Uterus (tissue), 2 donors: ENCODE data around the gene IER5.

Experiments
- POLR2A ChIP-seq, 2 donors: fragments of 450-650 bp; IDR thresholded peaks; one replicate each; pipeline ENCODE4 v1.6.1; 2016; ENCODE audit warnings: antibody characterized with exemption in 2 of 2, mild to moderate bottlenecking in 1 of 2, moderate library complexity in 1 of 2
- TF ChIP-seq, protein P1 (sequence below), 4 experiments: fragments of 200-600 bp in 2 of 4; fragments of 450-650 bp in 2 of 4; sonication (generic) in 2 of 4; IDR thresholded peaks; one replicate each; pipeline ENCODE4 v1.5.1; 2016 to 2019; ENCODE audit warnings: antibody characterized with exemption in 4 of 4, mild to moderate bottlenecking in 2 of 4, moderate library complexity in 1 of 4

GRCh38 chr1:181044449-181044966 lies 44.0 kb upstream of the IER5 start:
- TF ChIP-seq, protein P1, sequence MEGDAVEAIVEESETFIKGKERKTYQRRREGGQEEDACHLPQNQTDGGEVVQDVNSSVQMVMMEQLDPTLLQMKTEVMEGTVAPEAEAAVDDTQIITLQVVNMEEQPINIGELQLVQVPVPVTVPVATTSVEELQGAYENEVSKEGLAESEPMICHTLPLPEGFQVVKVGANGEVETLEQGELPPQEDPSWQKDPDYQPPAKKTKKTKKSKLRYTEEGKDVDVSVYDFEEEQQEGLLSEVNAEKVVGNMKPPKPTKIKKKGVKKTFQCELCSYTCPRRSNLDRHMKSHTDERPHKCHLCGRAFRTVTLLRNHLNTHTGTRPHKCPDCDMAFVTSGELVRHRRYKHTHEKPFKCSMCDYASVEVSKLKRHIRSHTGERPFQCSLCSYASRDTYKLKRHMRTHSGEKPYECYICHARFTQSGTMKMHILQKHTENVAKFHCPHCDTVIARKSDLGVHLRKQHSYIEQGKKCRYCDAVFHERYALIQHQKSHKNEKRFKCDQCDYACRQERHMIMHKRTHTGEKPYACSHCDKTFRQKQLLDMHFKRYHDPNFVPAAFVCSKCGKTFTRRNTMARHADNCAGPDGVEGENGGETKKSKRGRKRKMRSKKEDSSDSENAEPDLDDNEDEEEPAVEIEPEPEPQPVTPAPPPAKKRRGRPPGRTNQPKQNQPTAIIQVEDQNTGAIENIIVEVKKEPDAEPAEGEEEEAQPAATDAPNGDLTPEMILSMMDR (IDR thresholded peaks at IDR 0.05), result no peak
- no peak for TF ChIP-seq POLR2A (IDR thresholded peaks at IDR 0.05)
